IMR-90 (cell line): ENCODE data around the gene PROCR. TPM values are rescaled to one million over a fixed set of nuclear protein-coding genes. Genes with fewer than 3 reads are reported as not detected.

Experiments used
- ATAC-seq: fragments of 200-7000 bp; cut with Tn5 transposase; 2 replicates; pipeline ENCODE4 v1.9.1; 2020; ENCODE audit warnings: low read depth, mild to moderate bottlenecking, moderate library complexity
- BruUV-seq: library from RNA; stranded (reverse); fragments of 400-500 nt; replicated peaks from 2 replicates; lab custom pipeline; 2021; lab: Mats Ljungman, UMichigan
- CTCF ChIA-PET: fragments of 300-600 bp; formaldehyde crosslinking; extraction: SDS; loops from one replicate; lab custom pipeline; 2021; ENCODE audit warnings: antibody characterized with exemption; lab: Yijun Ruan, JAX
- POLR2A ChIA-PET: fragments of 300-600 bp; sonication (Branson Sonifier 250); formaldehyde crosslinking; loops from one replicate; lab custom pipeline; 2022; ENCODE audit warnings: antibody characterized with exemption; ENCODE audit not compliant: unreplicated experiment; lab: Charles Lee
- DNase-seq: peaks from one replicate; pipeline ENCODE4 v3.0.0; 2013
- H2AFZ ChIP-seq: replicated peaks from 2 replicates; pipeline ENCODE3; 2013; ENCODE audit warnings: low read length, mild to moderate bottlenecking; ENCODE audit not compliant: poor library complexity
- H2AK5ac ChIP-seq: 2 replicates; pipeline ENCODE4 v1.6.1; 2013; ENCODE audit warnings: low read depth, low read length, inconsistent platforms
- H2AK9ac ChIP-seq: replicated peaks from 2 replicates; pipeline ENCODE3; 2013; ENCODE audit warnings: mild to moderate bottlenecking, low read depth, low read length, moderate library complexity; ENCODE audit not compliant: poor library complexity
- H2BK120ac ChIP-seq: 2 replicates; pipeline ENCODE4 v1.6.1; 2013; ENCODE audit warnings: low read depth, low read length, inconsistent platforms
- H2BK15ac ChIP-seq: 3 replicates; pipeline ENCODE4 v1.6.1; 2013; ENCODE audit warnings: low read depth, low read length, inconsistent platforms
- H2BK20ac ChIP-seq: 2 replicates; pipeline ENCODE4 v1.6.1; 2013; ENCODE audit warnings: low read depth, mild to moderate bottlenecking, inconsistent platforms, low read length, moderate library complexity
- H2BK5ac ChIP-seq: 2 replicates; pipeline ENCODE4 v1.6.1; 2013; ENCODE audit warnings: mild to moderate bottlenecking, low read depth, low read length, inconsistent platforms; ENCODE audit not compliant: poor library complexity, severe bottlenecking
- H3K14ac ChIP-seq: replicated peaks from 2 replicates; pipeline ENCODE4 v1.6.1; 2013; ENCODE audit warnings: low read depth, low read length, inconsistent platforms
- H3K18ac ChIP-seq: 2 replicates; pipeline ENCODE4 v1.6.1; 2013; ENCODE audit warnings: low read depth, low read length, control low read depth
- H3K23ac ChIP-seq: 2 replicates; pipeline ENCODE4 v1.6.1; 2013; ENCODE audit warnings: low read depth, low read length, inconsistent platforms
- H3K27ac ChIP-seq: 2 replicates; pipeline ENCODE4 v1.5.1; 2013; ENCODE audit warnings: mild to moderate bottlenecking, control low read depth, low read length; ENCODE audit not compliant: insufficient read depth
- H3K27me3 ChIP-seq: 2 replicates; pipeline ENCODE4 v1.6.1; 2013; ENCODE audit warnings: low read length; ENCODE audit not compliant: control insufficient read depth, insufficient read depth
- H3K36me3 ChIP-seq: 2 replicates; pipeline ENCODE4 v1.6.1; 2013; ENCODE audit warnings: low read length, mixed read lengths; ENCODE audit not compliant: control insufficient read depth, insufficient read depth
- H3K4ac ChIP-seq: 2 replicates; pipeline ENCODE4 v1.6.1; 2013; ENCODE audit warnings: low read depth, low read length, inconsistent platforms
- H3K4me1 ChIP-seq: 2 replicates; pipeline ENCODE4 v1.6.1; 2013; ENCODE audit warnings: low read length, mixed read lengths; ENCODE audit not compliant: control insufficient read depth, insufficient read depth
- H3K4me2 ChIP-seq: 2 replicates; pipeline ENCODE4 v1.6.1; 2013; ENCODE audit warnings: low read depth, mild to moderate bottlenecking, control low read depth, low read length, moderate library complexity
- H3K4me3 ChIP-seq: 2 replicates; pipeline ENCODE4 v1.5.1; 2013; ENCODE audit warnings: low read depth, mild to moderate bottlenecking, control low read depth, low read length, moderate library complexity; ENCODE audit not compliant: insufficient read depth
- H3K56ac ChIP-seq: 2 replicates; pipeline ENCODE4 v1.6.1; 2013; ENCODE audit warnings: low read length, inconsistent platforms; ENCODE audit not compliant: insufficient read depth; ENCODE audit errors: extremely low read depth
- H3K79me1 ChIP-seq, 2 experiments: 2 replicates each; pipeline ENCODE4 v1.6.1; 2013; ENCODE audit warnings: low read length in 2 of 2, inconsistent platforms in 1 of 2, low read depth in 1 of 2
- H3K9ac ChIP-seq: 2 replicates; pipeline ENCODE4 v1.6.1; 2013; ENCODE audit warnings: low read depth, low read length, control low read depth
- H3K9me1 ChIP-seq: 2 replicates; pipeline ENCODE4 v1.6.1; 2013; ENCODE audit warnings: low read length, inconsistent platforms; ENCODE audit not compliant: insufficient read depth
- H3K9me3 ChIP-seq: 2 replicates; pipeline ENCODE4 v1.6.1; 2013; ENCODE audit warnings: low read length; ENCODE audit not compliant: control insufficient read depth, insufficient read depth
- H4K20me1 ChIP-seq: 2 replicates; pipeline ENCODE4 v1.6.1; 2013; ENCODE audit warnings: low read length, inconsistent platforms; ENCODE audit not compliant: insufficient read depth
- H4K5ac ChIP-seq: 2 replicates; pipeline ENCODE4 v1.6.1; 2013; ENCODE audit warnings: mild to moderate bottlenecking, low read depth, low read length, control low read depth
- H4K8ac ChIP-seq, 2 experiments: 2 replicates each; pipeline ENCODE4 v1.6.1; 2013; ENCODE audit warnings: low read depth in 2 of 2, low read length in 2 of 2, control low read depth in 1 of 2, inconsistent platforms in 1 of 2
- H4K91ac ChIP-seq: 2 replicates; pipeline ENCODE4 v1.6.1; 2013; ENCODE audit warnings: low read depth, low read length, inconsistent platforms; ENCODE audit not compliant: insufficient read depth
- BHLHE40 ChIP-seq: fragments of 150-350 bp; IDR thresholded peaks from 2 replicates; pipeline ENCODE4 v1.6.1; 2016; ENCODE audit warnings: mild to moderate bottlenecking, low read depth, low read length
- MAFK ChIP-seq: IDR thresholded peaks from 2 replicates; pipeline ENCODE4 v1.6.1; 2012; ENCODE audit warnings: low read depth, low read length, improper control_type of control experiment
- NFE2L2 ChIP-seq: fragments of 150-350 bp; IDR thresholded peaks from 2 replicates; pipeline ENCODE4 v1.6.1; 2016; ENCODE audit warnings: low read depth, mild to moderate bottlenecking, low read length
- RAD21 ChIP-seq: IDR thresholded peaks from 2 replicates; pipeline ENCODE4 v1.6.1; 2012; ENCODE audit warnings: low read length, improper control_type of control experiment
- RCOR1 ChIP-seq: IDR thresholded peaks from 2 replicates; pipeline ENCODE4 v1.6.1; 2012; ENCODE audit warnings: mild to moderate bottlenecking, low read length, improper control_type of control experiment; ENCODE audit not compliant: insufficient replicate concordance
- WGBS, 2 experiments: methylation state at CpG; one replicate each; pipeline versions ENCODE4 v1.1.5 to v1.1.7; 2013; ENCODE audit warnings: missing lambda C conversion rate in 2 of 2; ENCODE audit not compliant: insufficient read length in 1 of 2; ENCODE audit errors: extremely low coverage in 2 of 2; 5-methylcytosine and 5-hydroxymethylcytosine counted together
- dilution Hi-C: fragments of 300-500 bp; cut with HindIII; formaldehyde crosslinking; loops from one replicate; pipeline ENCODE4 v1.14.3; 2018; ENCODE audit warnings: low sequenced_read_pairs; ENCODE audit not compliant: unreplicated experiment
- in situ Hi-C: fragments of 300-500 bp; cut with MboI; formaldehyde crosslinking; loops from 3 replicates; pipeline ENCODE4 v1.14.3; 2019; ENCODE audit warnings: low sequenced_read_pairs, inconsistent platforms, mixed read lengths
- intact Hi-C: fragments of 100-400 bp; cut with micrococcal nuclease; formaldehyde crosslinking; loops from 2 replicates; pipeline ENCODE4 v1.10.0; 2022
- polyA plus RNA-seq, 3 experiments: library from polyadenylated mRNA; depleted of rRNA; stranded (reverse); fragments of >200 nt; gene quantifications; 2 replicates each; pipeline ENCODE4 v1.2.3, GENCODE V29; 2012; ENCODE audit warnings: low replicate concordance in 1 of 3
- total RNA-seq: library from RNA; depleted of rRNA; stranded (reverse); fragments of >200 nt; gene quantifications from 2 replicates; pipeline ENCODE4 v1.2.3, GENCODE V29; 2012
- TF ChIP-seq, protein P1 (sequence below): fragments of 150-350 bp; IDR thresholded peaks from 2 replicates; pipeline ENCODE4 v1.6.1; 2017; ENCODE audit warnings: mild to moderate bottlenecking, antibody characterized with exemption, low read length, low read depth
- TF ChIP-seq, protein P2 (sequence below): conservative IDR thresholded peaks from 2 replicates; pipeline ENCODE4 v1.5.1; 2012; ENCODE audit warnings: mild to moderate bottlenecking, low read depth, low read length, improper control_type of control experiment

Gene PROCR
- total and polyA plus RNA-seq, 2 of the 4 experiments (the other 2 are of a cell fraction) = 36.4 to 41.9 TPM

DNA sequence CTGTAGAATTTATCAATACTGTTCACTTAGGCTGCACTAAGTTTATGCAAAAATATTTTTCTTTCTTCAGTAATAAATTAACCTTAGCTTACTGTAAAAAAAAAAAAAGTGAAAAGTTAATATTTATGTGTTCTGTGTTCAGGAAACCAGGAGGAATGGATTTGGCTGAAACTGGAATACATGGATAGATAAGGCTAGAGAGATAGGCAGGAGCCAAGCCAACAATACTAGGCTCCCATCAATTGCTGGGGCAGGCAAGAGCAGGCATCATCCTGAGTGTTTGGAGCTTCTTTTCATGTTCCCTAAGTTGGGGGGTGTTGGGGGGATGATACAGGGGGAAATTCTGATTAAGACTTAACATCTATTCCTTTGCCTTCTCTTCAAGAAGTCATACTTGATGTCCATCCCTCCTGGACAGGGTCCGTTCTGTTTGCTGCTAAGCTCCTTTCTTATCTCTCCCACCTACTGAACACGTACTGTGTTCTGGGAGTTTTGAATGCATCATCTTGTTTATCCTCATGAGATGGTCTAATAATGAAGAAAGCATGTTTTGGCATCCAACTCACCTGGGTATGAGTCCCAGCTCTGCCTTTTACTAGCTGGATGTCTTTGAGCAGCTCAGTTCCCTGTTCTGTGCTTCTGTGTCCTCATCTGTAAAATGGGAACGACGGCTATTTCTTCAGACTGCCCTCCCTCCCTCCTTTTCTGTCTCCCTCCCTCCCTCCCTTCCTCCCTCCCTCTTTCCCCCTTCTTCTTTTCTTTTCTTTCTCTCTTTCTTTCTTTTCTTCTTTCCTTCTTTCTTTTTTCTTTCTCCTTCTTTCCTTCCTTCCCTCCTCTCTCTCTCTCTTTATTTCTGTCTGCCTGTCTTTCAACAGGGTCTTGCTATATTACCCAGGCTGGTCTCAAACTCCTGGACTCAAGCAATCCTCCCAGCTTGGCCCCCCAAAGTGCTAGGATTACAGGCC, 6.4 kb upstream of the PROCR start:
- Histone ChIP-seq H3K79me1 (no peaks in the 10 kb centered on the region), H3K9me1 (0 out of 2 replicates have a peak, but pooled peaks cover 4% of the 10 kb centered on the region), H3K18ac (no peak overlapping the region), H4K5ac (no peak overlapping the region), H2AFZ (no peak overlapping the region), H2AK5ac (no peak overlapping the region), H2BK20ac (no peak overlapping the region), H3K23ac (no peak overlapping the region), H4K8ac (no peak overlapping the region), H3K4me1 (peaks cover 4% of the 10 kb centered on the region), H3K9ac (no peak overlapping the region), H3K27ac (no peak overlapping the region), H3K36me3 (no peaks in the 10 kb centered on the region), H2BK5ac (no peak overlapping the region), H3K4me2 (no peak overlapping the region), H2BK120ac (no peak overlapping the region), H3K56ac (no peak overlapping the region), H3K27me3 (no peaks in the 10 kb centered on the region), H3K4me3 (no peak overlapping the region), H2BK15ac (no peak overlapping the region), H3K14ac (no peak overlapping the region), H4K91ac (no peak overlapping the region), H4K20me1 (no peaks in the 10 kb centered on the region), H2AK9ac (no peak overlapping the region), H3K4ac (no peak overlapping the region), H3K9me3 (no peaks in the 10 kb centered on the region)
- DNase-seq (no peak), ATAC-seq (no peak)
- POLR2A ChIA-PET = interaction anchor here (0.6 kb wide), 1 partner anchor 76 kb away, joined by 27 read pairs; no protein-coding TSS in a partner anchor
- intact Hi-C loops = no loop called here
- CTCF ChIA-PET = no interaction called here
- TF ChIP-seq, protein P1, sequence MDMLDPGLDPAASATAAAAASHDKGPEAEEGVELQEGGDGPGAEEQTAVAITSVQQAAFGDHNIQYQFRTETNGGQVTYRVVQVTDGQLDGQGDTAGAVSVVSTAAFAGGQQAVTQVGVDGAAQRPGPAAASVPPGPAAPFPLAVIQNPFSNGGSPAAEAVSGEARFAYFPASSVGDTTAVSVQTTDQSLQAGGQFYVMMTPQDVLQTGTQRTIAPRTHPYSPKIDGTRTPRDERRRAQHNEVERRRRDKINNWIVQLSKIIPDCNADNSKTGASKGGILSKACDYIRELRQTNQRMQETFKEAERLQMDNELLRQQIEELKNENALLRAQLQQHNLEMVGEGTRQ = no peak
- TF ChIP-seq NFE2L2 (no peak), MAFK (no peak), RAD21 (no peak), RCOR1 (no peak), BHLHE40 (no peak)
- TF ChIP-seq, protein P2, sequence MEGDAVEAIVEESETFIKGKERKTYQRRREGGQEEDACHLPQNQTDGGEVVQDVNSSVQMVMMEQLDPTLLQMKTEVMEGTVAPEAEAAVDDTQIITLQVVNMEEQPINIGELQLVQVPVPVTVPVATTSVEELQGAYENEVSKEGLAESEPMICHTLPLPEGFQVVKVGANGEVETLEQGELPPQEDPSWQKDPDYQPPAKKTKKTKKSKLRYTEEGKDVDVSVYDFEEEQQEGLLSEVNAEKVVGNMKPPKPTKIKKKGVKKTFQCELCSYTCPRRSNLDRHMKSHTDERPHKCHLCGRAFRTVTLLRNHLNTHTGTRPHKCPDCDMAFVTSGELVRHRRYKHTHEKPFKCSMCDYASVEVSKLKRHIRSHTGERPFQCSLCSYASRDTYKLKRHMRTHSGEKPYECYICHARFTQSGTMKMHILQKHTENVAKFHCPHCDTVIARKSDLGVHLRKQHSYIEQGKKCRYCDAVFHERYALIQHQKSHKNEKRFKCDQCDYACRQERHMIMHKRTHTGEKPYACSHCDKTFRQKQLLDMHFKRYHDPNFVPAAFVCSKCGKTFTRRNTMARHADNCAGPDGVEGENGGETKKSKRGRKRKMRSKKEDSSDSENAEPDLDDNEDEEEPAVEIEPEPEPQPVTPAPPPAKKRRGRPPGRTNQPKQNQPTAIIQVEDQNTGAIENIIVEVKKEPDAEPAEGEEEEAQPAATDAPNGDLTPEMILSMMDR = no peak
- no TSS peak for BruUV-seq
- dilution Hi-C loops = no loop called here
- in situ Hi-C loops = no loop called here
- no CpG with 5 or more reads among the region's 4 CpGs for WGBS, 2 experiments
